HG03575 (cell line): ENCODE measurements around the gene KBTBD4.

ENCODE experiments used
- ATAC-seq: cut with Tn5 transposase; IDR thresholded peaks from one replicate; pipeline ENCODE4 v1.9.1; 2021; ENCODE audit not compliant: unreplicated experiment, insufficient number of reproducible peaks, low FRiP score; ENCODE audit errors: extremely low read depth

Gene KBTBD4

DNA sequence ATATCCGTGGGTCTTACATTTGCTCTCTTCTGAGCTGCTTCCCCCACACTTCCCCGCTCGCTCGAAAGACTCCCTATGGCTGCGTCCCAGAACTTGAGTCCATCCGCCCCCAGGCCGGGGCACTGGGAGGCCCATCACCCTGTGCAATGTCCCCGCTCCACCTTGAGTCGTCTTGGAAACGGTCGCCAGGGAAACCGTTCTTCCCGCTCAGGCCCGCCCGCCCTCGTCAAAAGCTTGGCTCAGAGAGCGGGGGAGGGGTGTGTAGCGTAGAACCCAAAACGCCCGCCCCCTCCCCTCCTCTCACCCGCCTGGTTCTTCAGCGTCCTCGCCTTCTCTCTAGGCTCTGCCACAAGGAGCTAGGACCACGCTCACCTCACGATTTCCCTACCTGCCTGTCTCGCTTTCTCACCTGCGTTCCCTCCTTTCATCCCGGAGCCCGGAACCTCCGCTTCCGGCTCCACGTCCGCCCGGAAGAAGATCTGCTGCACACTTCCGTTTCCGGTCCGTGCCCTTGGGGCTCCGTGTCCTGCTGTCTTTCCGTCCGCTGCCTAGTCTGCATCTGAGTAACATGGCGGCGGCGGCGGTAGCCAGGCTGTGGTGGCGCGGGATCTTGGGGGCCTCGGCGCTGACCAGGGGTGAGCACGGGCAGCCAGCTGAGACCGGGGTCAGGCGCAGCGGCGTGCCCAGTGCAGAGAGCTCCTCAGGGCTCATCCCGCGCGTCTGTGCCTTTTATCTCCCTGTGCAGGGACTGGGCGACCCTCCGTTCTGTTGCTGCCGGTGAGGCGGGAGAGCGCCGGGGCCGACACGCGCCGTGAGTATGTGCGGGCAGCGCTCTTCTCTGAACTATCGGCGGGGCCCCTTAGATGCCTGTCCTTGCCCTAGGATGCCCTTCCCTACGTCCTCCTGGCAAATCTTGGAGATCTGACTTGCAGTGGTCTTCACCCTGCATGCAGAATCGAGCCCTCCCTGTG, at the start of gene KBTBD4, which contains the start of gene NDUFS3:
Gene KBTBD4 (minus strand): TSS at position 447 of the 971 bp plus-strand sequence. CDS start 19 bp downstream, at position 428.
Gene NDUFS3 (plus strand): TSS at position 551 of the 971 bp plus-strand sequence. CDS start 18 bp downstream, at position 569.
- ATAC-seq, result peak; percentile 71

DNA sequence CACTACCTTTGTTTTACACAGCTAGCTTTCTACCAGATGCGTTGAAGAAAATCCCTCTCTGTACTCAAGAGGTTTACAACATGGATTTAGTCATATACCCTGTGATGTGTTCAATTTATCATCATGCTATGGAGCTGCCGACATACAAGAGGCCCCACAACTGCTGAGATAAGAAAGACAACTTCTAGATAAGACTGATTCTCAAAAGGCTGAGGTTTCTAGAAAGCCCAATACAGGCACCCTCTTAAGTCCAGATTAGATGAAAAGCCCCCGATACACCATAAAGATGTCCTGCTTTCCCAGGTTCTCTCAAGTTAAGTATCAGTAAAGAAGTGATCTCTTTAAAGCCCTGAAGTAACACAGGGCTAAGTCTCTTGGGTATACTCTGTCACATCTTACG, 49.3 kb upstream of the KBTBD4 start:
- ATAC-seq, result no peak

DNA sequence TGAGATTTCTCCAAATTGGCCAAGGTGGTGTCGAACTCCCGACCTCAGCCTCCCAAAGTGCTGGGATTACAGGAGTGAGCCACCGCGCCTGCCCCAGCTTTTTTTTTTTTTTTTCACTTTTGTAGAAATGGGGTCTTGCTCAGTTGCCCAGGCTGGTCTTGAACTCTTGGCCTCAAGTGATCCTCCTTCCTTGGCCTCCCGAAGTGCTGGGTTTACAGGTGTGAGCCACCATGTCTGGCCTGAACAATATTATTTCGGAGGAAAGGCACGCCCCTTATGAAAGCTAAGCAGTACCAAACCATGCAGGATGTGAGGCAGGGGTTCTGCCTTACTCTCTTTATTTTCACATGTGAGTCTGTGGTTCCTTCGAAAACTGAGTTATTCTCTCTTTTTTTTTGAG, 47.5 kb upstream of the KBTBD4 start:
- no peak for ATAC-seq

DNA sequence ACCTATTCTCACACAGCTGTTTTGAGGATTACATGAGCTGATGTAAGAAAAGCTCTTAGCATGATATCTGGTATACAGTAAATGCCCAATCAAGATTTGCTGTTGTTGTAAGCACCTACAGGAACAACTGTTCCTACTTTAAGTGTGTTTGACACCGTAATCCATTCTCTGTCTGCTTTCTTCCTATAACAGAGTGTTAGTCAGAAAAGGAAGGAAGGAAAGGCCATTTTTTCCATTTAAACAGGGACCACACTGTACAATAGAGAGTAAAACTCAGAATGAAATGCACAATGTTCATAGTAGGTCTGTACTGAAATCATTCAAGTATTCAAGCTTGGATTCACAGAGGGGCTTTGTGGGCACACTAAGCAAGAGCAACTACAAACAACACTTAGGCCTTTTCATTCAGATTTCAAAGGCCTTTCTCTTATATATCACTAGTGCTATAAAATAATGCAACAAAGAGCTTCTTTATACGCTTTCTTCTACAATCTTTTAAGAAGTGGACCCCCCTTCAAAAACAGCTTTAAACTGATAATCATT, 42.1 kb upstream of the KBTBD4 start:
- ATAC-seq, result no peak

DNA sequence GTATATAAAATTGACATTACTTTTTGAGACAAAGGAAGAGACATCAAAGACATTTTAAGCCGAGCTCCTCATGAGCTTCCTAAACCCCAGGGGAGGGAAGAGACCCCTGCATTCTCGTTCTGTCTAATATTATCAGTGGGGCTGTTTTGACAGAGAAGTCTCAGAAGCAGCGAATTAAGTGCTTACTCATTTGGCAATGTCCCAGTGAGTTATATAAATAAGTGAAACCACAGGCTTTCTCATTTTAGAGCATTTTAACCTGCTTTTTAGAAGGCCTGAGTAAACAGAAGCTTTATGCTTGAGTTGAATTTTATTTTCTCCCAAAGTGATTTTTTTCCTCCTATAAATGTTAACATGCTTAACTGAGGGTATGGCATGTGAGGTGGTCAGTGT, 38.6 kb upstream of the KBTBD4 start:
- no peak for ATAC-seq

DNA sequence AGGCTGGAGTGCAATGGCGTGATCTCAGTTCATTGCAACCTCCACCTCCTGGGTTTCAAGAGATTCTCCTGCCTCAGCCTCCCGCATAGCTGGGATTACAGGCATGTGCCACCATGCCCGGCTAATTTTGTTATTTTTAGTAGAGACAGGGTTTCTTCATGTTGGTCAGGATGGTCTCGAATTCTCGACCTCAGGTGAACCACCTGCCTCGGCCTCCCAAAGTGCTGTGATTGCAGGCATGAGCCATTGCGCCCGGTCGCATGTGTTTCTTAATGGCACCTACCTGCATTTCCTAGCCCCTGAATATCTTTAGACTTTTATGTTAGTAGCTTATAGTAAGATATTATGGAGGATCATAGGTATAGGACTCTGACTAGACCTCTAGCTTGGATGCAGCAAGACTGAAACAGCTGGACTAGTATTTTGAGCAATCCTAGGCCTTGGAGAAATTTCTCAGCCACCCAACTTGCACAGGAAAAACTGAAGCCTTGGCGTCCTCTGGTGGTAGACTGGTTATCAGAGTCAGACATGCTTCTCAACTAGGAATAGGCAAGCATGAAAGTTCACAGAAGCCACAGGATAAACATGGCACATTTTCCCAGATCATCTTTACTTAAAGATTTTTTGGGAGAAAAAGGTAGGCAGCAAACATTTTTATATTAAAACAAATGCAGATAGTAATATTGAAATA, 38.1 kb upstream of the KBTBD4 start:
- ATAC-seq, result no peak

DNA sequence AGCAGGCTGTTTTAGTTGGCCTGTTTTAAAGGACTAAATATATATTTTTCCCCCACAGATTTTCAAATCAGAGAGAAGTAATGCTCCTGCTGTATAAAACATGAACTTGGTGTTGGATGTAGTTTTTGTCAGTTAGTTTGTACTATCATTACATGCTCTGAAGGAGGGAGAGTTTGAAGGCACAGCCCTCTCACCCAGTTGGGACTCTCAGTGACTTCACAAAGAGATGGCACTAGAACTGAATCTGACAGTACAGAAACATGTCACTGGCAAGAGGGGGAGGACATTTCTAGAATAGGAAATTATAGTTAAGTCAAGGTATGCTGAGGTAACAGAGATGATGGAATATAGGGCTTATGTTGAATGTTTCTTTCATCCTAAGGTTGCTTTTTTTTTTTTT, 36.5 kb upstream of the KBTBD4 start:
- ATAC-seq, result no peak

DNA sequence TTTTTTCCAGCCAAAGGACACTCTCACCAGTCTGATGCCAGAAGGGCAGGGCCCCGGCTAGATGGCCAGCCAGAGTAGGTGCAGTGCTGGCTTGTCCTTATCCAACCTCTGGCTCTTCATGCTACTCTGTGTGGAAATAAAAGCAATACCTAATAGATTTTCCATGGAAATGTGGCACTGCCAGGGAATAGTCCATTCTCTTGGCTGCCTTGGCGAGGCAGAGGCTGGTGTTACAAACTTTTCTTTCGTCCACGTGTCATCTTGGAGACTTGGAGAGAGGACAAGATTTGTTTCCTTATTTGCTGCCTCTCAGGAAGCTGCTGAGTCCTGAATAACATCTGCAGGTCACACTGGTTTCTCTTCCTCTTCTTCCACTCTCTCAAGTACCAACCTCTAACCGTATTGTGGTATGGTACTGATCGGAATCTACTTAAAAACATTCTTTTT, 32.6 kb upstream of the KBTBD4 start:
- no peak for ATAC-seq

DNA sequence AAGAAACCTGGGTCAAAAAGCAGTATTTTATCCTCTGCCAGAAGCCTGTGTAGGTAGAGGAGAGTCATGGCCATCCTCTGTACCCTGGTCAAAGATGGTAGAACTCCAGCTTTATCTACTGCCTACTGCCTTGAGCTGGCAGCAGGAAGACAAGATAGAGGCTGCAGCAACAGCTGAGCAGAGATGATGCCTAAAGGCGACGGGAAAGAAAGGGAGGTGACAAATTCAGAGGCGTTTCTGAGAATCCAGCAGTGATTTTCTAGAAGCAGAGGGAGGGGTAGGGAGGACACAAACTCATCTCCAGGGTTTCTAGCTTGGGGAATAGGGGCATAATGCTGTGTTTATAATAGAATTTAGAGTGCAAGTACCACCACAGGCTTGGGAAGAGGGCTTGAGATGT, 30.9 kb upstream of the KBTBD4 start:
- no peak for ATAC-seq

DNA sequence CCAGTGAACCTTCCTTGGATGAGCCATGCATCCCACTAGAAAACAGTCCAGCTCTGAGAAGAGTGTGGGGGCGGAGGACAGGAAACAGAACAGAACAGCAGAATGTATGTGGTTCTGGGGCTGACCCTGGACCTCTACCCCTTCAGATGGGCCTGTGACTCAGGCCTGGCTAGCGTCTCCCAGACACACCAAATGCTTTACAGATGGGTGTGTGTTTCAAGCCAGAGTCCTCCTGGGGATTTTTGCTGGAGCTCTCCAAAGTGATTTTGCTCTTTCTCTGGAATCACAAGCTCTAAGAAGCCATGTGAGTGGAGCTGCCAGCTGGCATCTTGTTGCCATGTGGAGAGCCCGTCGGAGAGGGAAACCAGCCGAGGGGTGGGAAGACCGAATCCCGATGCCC, 28.6 kb upstream of the KBTBD4 start:
- ATAC-seq, result no peak

DNA sequence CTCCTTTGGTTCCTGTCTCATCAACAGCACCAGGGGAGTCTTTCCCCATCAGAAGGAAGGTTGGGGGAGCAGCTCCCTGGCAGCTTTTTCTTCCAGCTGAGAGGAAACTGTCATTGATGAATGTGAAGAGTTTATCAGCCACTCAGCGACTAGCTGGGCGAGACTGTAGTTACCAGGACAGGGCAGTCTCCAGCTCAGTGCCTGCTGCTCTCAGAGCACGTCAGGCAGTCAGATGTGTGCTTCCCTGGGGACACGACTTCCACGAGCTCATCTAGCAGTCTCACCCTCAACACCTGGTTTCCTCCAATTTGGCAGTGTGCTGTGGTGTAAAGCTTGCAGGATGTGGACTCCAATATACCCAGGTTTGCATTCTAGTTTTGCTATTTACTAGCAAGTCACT, 28.0 kb upstream of the KBTBD4 start:
- no peak for ATAC-seq

DNA sequence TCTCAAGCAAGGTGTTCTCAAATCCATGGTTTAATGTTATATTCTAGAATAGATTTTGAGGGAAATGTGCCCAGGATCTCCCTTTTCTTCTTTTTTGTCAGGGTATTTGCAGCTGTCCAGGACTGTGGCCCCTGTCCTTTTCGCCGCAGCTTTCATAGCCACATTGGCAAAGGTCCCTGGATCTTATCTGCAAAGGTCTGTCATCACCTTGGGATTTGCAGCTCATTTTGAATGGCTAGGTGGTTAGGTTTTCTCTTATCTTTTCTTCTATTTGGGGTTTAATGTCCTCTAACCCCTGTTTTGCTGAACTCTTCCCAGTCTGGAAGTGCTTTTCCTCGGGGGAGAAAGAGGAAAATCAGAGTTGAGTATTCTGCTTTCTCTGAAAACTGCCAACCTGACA, 27.2 kb upstream of the KBTBD4 start:
- ATAC-seq, result no peak

DNA sequence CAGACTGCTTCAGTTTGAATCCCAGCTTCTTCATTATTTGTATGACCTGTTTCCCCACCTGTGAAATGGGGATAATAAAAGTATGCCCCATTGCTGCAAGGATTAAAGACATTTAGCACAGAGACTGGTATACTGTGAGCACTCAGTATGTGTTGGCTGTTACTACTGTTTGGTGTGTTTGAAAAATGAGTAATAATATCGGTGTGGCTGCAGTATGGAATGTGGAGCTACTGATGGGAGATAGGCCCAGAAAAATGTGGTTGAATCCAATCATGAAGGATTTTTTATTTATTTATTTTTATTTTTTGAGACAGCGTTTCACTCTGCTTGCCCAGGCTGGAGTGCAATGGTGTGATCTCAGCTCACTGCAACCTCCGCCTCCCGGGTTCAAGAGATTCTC, 24.5 kb upstream of the KBTBD4 start:
- no peak for ATAC-seq

DNA sequence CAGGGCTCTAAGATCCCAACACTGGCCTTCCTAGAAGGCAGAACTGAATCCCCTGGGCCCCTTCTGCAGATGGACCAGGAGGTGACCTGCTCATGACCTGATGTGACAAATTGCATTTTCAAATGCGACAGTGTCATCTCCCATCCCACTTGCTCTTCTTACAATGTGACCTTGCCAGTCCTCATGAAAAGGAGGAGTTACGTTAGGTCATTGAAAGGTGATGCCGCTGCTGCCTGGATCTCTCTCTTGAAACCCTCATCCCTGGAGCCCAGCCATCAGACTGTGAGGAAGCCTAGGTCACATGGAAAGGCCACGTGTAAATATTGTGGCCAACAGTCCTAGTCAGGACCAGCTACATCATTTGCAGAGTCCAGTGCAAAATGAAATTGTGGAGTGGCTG, 21.1 kb upstream of the KBTBD4 start:
- ATAC-seq, result no peak

DNA sequence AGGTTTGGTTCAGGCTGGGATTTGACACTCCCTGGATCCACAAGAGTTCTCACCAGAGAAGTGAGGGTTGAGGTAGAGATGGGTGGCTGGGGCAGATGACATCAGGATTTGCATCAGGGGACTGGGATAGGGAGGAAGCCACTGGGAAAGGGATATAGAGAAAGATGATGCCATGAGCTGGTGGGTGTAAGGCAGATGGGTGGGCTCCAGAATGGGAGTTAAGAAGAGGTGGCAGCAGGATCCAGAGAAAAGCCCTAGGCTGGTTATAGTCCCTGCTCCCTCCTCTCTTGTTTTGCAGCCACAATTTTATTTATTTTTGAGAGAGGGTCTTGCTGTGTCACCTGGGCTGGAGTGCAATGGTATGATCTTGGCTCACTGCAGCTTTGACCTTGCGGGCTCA, 17.2 kb upstream of the KBTBD4 start:
- ATAC-seq, result no peak

DNA sequence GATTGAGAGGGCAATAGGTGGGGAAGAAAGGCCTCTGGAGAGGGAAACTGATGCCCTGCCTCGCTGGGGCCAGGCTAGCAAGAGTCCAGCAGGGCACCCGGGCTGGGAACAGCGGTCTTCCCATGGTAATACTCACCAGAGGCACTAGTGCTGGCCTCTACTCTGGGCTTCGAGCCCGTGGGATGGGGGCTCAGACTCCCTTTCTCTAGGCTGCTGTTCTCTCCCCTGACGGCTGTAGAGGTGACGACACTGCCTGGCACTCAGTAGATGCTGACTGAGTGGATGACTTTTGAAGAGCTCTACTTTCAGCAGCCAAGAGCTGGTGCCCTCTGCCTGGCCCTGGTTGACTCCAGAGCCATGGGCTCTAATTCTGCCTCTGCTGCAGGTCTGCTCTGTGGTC, 16.3 kb upstream of the KBTBD4 start:
- ATAC-seq, result no peak

DNA sequence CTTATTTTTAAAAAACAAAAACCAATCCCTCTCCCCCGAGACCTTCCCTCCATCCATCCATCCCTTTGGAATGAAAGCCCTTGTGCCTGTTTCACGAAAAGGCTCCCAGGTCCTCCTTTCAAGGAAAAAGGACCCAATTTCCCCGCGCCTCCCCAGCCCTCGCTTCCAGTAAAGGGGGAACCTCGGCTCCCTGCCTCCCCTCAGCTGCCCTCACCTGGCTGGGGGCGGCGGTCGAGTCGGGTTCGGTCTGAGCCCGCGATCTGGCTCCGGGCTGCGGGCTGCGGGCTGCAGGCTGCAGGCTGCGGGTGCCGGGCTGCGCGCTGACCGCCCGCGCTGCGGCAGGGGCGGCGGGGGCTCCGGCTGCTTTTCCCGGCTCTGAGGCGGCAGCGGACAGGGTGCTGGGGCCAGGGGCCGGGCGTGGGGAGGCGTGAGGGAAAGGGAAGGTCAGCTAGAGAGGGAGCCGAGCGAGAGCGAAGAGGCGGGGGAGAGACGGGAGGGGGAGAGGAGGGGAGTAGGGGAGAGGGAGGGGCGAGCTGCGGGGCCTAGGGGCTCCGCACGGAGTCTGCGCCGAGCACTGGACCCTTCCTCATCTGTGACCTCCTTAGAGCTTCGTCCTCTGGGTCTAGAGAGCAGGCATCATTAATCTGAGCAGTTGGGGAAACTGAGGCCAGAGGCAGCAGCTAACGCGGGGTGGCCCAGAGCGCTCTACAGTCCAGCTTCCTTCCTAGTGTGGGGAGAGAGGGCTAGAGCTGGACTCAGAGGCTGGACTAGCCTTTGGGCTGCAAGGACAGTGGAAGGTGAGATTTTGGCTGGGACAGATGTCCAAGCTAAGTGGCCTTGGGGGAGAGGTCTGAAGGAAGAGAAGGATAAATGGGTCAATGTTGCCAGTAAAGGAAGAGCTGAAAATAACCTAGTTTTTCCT, 15.4 kb upstream of the KBTBD4 start, which contains the start of gene C1QTNF4:
Gene C1QTNF4 (minus strand): TSS at position 478 of the 922 bp plus-strand sequence. CDS start 3,601 bp downstream, outside the sequence.
- no peak for ATAC-seq

DNA sequence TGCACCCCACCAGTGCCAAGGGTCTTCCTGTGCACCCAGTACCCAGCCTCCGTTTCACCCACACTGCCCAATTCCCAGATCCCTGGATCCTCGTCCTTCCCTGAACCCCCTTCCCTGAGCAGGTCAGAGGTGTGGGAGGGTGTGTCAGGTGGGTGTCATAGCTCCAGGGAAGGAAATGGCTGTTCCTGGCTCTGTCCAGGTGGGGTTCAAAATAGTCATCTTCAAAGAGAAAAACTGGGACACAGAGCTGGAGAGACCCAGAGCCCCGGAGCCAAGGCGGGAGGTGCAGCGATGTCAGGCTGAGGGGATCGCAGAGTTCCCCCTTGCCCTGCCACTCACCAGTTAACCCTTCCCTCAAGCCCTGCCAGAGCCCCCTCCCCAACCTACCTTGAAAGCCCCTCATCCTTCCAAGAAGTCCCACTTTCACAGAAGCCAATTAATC, 14.7 kb upstream of the KBTBD4 start:
- ATAC-seq, result no peak

DNA sequence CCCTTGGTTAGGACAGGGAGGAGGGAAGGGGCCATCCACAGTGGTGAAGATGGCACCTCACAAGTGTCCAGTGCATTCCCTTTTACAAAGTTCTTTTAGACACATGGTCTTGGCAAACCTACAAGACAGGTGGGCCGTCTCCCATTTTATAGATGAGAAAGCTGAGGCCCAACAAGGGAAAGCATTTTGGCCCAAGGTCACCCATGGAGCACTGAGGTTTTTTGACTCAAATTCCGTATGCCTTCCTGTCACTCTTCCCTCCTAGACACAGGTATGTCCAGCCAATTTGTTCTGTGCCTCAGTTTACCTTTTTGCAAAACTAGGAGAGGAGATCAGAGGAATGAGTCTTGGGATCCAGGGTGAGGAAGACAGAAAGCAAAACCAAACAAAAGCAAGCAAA, 14.2 kb upstream of the KBTBD4 start:
- ATAC-seq, result no peak
